RWPE1 (cell line): ENCODE results near the gene FAM171A1.
"Not testable (repeated sequence)": the region's sequence is repeated elsewhere in the genome, so short reads cannot be mapped to it uniquely, and the experiment has no call there.

Experiments
- CTCF ChIA-PET: fragments of 350-600 bp; sonication (Branson Sonifier 250); formaldehyde crosslinking; extraction: SDS; loops from one replicate; lab custom pipeline; 2021; lab: Yijun Ruan, JAX
- POLR2A ChIA-PET: fragments of 400-600 bp; formaldehyde crosslinking; extraction: SDS; loops from one replicate; lab custom pipeline; 2020; ENCODE audit warnings: antibody characterized with exemption; ENCODE audit not compliant: low non-redundant PET; lab: Yijun Ruan, JAX
- DNase-seq: peaks from one replicate; pipeline ENCODE4 v3.0.0; 2012; ENCODE audit warnings: low spot score
- H3K27ac ChIP-seq: fragments of 450-650 bp; 2 replicates; pipeline ENCODE4 v1.5.1; 2017
- CTCF ChIP-seq: fragments of 450-650 bp; conservative IDR thresholded peaks from 2 replicates; pipeline ENCODE4 v1.5.1; 2017; ENCODE audit warnings: low read depth, mild to moderate bottlenecking

FAM171A1 gene

GRCh38 chr10:15336211-15336610 is 34.9 kb downstream of the FAM171A1 start:
- CTCF ChIA-PET: no interaction called here
- TF ChIP-seq CTCF: no peak
- H3K27ac ChIP-seq: no peak overlapping the region
- DNase-seq: no peak
- POLR2A ChIA-PET: no interaction called here

- no peak for TF ChIP-seq CTCF
- no peak for DNase-seq
- ChIA-PET CTCF (no interaction called here), POLR2A (no interaction called here)
- H3K27ac ChIP-seq: no peak overlapping the region
Measured at GRCh38 chr10:15335508-15335907, 35.6 kb downstream of the FAM171A1 start.

- DNase-seq: no peak
- ChIA-PET POLR2A (no interaction called here), CTCF (no interaction called here)
- TF ChIP-seq CTCF: no peak
- no peak overlapping the region for H3K27ac ChIP-seq
Measured at GRCh38 chr10:15334650-15335323, 36.3 kb downstream of the FAM171A1 start.

- DNase-seq: no peak
- CTCF ChIA-PET: interaction anchor here (0.6 kb wide), 1 partner anchor 18 kb away, joined by 6 read pairs; no protein-coding TSS in a partner anchor
- no peak for TF ChIP-seq CTCF
- POLR2A ChIA-PET: no interaction called here
- H3K27ac ChIP-seq: no peak overlapping the region
Measured at GRCh38 chr10:15333909-15334649, 37.0 kb downstream of the FAM171A1 start.

GRCh38 chr10:15333181-15333580 is 37.9 kb downstream of the FAM171A1 start:
- POLR2A ChIA-PET, H3K27ac ChIP-seq, DNase-seq, CTCF ChIA-PET: not testable (repeated sequence)

- no peak for DNase-seq
- ChIA-PET POLR2A (no interaction called here), CTCF (no interaction called here)
- no peak overlapping the region for H3K27ac ChIP-seq
- TF ChIP-seq CTCF: no peak
Measured at GRCh38 chr10:15331461-15331860, 39.6 kb downstream of the FAM171A1 start.

GRCh38 chr10:15329437-15329836 is 41.7 kb downstream of the FAM171A1 start:
- ChIA-PET POLR2A (no interaction called here), CTCF (interaction anchor here (0.7 kb wide), 1 partner anchor 179 kb away, joined by 4 read pairs; no protein-coding TSS in a partner anchor)
- DNase-seq: no peak
- TF ChIP-seq CTCF: no peak
- H3K27ac ChIP-seq: no peak overlapping the region
